Lower lobe of right lung (tissue), 2 donors: ENCODE data around the gene MYBPHL. TPM values are rescaled to one million over a fixed set of nuclear protein-coding genes. Genes with fewer than 3 reads are reported as not detected.

Source experiments
- ATAC-seq, 2 donors: fragments of 200-7000 bp; cut with Tn5 transposase; one replicate each; pipeline ENCODE4 v1.9.1; 2020 to 2022; ENCODE audit warnings: mild to moderate bottlenecking in 2 of 2, moderate library complexity in 2 of 2
- DNase-seq: peaks from one replicate; pipeline ENCODE4 v3.0.0-alpha.2; 2020
- H3K27ac ChIP-seq: fragments of 200-600 bp; one replicate; pipeline ENCODE4 v1.8.0; 2022
- H3K27me3 ChIP-seq: fragments of 200-600 bp; one replicate; pipeline ENCODE4 v1.8.0; 2022; ENCODE audit warnings: low read depth
- H3K36me3 ChIP-seq: fragments of 200-600 bp; one replicate; pipeline ENCODE4 v1.8.0; 2022; ENCODE audit warnings: mild to moderate bottlenecking
- H3K4me1 ChIP-seq: fragments of 200-600 bp; one replicate; pipeline ENCODE4 v1.8.0; 2022
- H3K4me3 ChIP-seq: fragments of 200-600 bp; one replicate; pipeline ENCODE4 v1.8.0; 2022; ENCODE audit warnings: mild to moderate bottlenecking
- H3K9me3 ChIP-seq: fragments of 200-600 bp; one replicate; pipeline ENCODE4 v1.8.0; 2022
- intact Hi-C: fragments of 100-400 bp; cut with DNase I; formaldehyde crosslinking; loops from one replicate; pipeline ENCODE4 v1.11.0; 2022
- total RNA-seq: library from RNA; stranded (reverse); fragmentation: NEBNext Ultra II Directional; extraction: Animal tissue kit (Norgen Biotek cat#: 25700); gene quantifications from one replicate; pipeline ENCODE4 v1.2.1, GENCODE V29; 2021
- TF ChIP-seq, protein P1 (sequence below): fragments of 200-600 bp; IDR thresholded peaks from one replicate; pipeline ENCODE4 v1.8.0; 2022; ENCODE audit warnings: antibody characterized with exemption, mild to moderate bottlenecking
- donor health status: DM: no; HTN: yes; CAD: no; lungs with severe emphysema.

Gene MYBPHL
- total RNA-seq, 1 donor from 2014 or later, result 2.8 TPM

GRCh38 chr1:109296782-109297181 is 10.0 kb downstream of the MYBPHL start:
- no peak overlapping the region for H3K27ac ChIP-seq
- ATAC-seq (no peak), DNase-seq (no peak)
- H3K27me3 ChIP-seq, result no peaks in the 10 kb centered on the region
- intact Hi-C loops, result no loop called here
- H3K4me1 ChIP-seq, result peaks cover 25% of the 10 kb centered on the region
- no peak overlapping the region for H3K4me3 ChIP-seq
- H3K9me3 ChIP-seq, result no peaks in the 10 kb centered on the region
- TF ChIP-seq, protein P1, sequence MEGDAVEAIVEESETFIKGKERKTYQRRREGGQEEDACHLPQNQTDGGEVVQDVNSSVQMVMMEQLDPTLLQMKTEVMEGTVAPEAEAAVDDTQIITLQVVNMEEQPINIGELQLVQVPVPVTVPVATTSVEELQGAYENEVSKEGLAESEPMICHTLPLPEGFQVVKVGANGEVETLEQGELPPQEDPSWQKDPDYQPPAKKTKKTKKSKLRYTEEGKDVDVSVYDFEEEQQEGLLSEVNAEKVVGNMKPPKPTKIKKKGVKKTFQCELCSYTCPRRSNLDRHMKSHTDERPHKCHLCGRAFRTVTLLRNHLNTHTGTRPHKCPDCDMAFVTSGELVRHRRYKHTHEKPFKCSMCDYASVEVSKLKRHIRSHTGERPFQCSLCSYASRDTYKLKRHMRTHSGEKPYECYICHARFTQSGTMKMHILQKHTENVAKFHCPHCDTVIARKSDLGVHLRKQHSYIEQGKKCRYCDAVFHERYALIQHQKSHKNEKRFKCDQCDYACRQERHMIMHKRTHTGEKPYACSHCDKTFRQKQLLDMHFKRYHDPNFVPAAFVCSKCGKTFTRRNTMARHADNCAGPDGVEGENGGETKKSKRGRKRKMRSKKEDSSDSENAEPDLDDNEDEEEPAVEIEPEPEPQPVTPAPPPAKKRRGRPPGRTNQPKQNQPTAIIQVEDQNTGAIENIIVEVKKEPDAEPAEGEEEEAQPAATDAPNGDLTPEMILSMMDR, result no peak
- H3K36me3 ChIP-seq, result no peaks in the 10 kb centered on the region

- H3K9me3 ChIP-seq, result no peaks in the 10 kb centered on the region
- no peak for DNase-seq
- no peak overlapping the region for H3K4me3 ChIP-seq
- peaks cover 25% of the 10 kb centered on the region for H3K4me1 ChIP-seq
- H3K36me3 ChIP-seq, result no peaks in the 10 kb centered on the region
- no peak for ATAC-seq
- intact Hi-C loops, result no loop called here
- H3K27ac ChIP-seq, result no peak overlapping the region
- H3K27me3 ChIP-seq, result no peaks in the 10 kb centered on the region
- TF ChIP-seq, protein P1, result no peak
Observed at GRCh38 chr1:109295712-109296415, 10.9 kb downstream of the MYBPHL start.

- intact Hi-C loops, result no loop called here
- Histone ChIP-seq H3K27ac (no peak overlapping the region), H3K9me3 (no peaks in the 10 kb centered on the region), H3K4me3 (no peak overlapping the region), H3K36me3 (no peaks in the 10 kb centered on the region), H3K27me3 (no peaks in the 10 kb centered on the region), H3K4me1 (peaks cover 16% of the 10 kb centered on the region)
- TF ChIP-seq, protein P1, result no peak
- ATAC-seq (no peak), DNase-seq (no peak)
Observed at GRCh38 chr1:109294481-109294880, 12.3 kb downstream of the MYBPHL start.

DNA sequence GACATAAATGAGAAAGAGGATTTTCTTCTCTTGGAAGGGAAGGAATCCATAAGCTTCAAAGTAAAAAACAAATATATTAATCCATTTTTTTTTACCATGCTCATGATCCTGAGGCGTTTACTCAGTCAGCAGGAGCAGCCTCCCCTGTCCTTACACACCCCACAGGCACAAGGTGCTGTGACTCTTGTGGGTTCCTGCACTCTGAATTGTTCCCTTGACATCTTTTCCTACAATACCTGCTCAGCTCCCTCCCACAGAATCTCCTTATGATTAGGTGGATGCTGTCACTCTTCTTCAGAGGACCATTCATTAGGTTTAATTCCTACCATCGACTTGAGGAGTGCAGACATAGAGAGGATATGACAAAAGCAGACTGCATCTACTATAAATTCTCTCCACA is 13.8 kb downstream of the MYBPHL start:
- H3K4me3 ChIP-seq, result no peak overlapping the region
- H3K27me3 ChIP-seq, result no peaks in the 10 kb centered on the region
- H3K9me3 ChIP-seq, result no peaks in the 10 kb centered on the region
- no peak overlapping the region for H3K27ac ChIP-seq
- intact Hi-C loops, result no loop called here
- H3K4me1 ChIP-seq, result peaks cover 2% of the 10 kb centered on the region
- no peaks in the 10 kb centered on the region for H3K36me3 ChIP-seq
- ATAC-seq (no peak), DNase-seq (no peak)
- TF ChIP-seq, protein P1, result no peak

DNA sequence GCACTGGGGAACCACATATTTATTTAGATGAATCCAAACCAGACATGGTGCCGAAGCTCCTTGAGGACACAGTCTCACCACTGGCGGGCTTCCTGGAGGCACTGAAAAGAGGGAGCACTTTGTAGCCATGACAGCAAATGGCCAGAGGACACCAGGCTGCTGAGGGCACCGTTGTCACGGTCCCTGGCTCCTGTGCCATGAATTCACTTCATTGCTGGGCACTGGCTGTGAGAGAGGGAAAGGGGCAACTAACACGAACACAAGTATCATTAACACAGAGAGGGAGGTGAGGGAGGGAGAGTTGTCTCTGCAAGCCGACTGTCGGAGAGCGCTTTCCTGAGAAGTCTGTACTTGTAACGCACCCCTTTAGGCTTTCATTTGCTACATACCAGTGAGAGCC is 14.4 kb downstream of the MYBPHL start:
- ATAC-seq, result no peak
- Histone ChIP-seq H3K4me1 (no peaks in the 10 kb centered on the region), H3K27ac (no peak overlapping the region), H3K9me3 (no peaks in the 10 kb centered on the region), H3K27me3 (no peaks in the 10 kb centered on the region), H3K4me3 (no peak overlapping the region), H3K36me3 (no peaks in the 10 kb centered on the region)
- no peak for DNase-seq
- intact Hi-C loops, result no loop called here
- TF ChIP-seq, protein P1, result no peak
